WI38 (cell line): ENCODE results near the gene RIMBP3C.
"Not testable (repeated sequence)": the region's sequence is repeated elsewhere in the genome, so short reads cannot be mapped to it uniquely, and the experiment has no call there.

ENCODE experiments used
- H3K4me3 ChIP-seq: 2 replicates; pipeline ENCODE4 v1.5.1; 2011; ENCODE audit warnings: low read depth, mild to moderate bottlenecking, control low read depth, low read length
- TF ChIP-seq, protein P1 (sequence below): IDR thresholded peaks from 2 replicates; pipeline ENCODE4 v1.5.1; 2012; ENCODE audit warnings: low read depth, mild to moderate bottlenecking, control low read depth, low read length

Gene RIMBP3C

DNA sequence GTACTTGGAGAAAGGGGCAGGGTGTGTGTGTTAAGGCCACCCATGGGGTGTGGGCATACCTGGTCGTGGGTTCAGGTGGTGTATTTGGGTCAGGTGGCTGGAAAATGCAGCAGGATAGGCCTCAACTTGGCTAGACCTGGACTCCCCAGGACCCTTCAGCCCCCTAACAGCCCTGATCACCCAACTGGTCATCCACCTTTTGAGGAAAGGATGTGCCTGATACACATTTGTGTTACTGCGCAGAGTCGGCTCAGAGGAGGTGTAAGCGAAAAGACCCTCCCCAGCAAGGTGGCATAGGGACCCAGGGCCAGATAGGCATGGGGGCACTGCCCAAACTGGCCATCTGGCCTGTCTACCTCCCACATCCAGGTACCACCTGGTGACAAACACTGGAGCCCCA lies at the start of gene RIMBP3C:
Gene RIMBP3C, minus strand, starts transcription at position 101 of the 400 bp plus-strand sequence. CDS start 485 bp downstream, outside the sequence.
- not testable (repeated sequence) for H3K4me3 ChIP-seq

- TF ChIP-seq, protein P1, sequence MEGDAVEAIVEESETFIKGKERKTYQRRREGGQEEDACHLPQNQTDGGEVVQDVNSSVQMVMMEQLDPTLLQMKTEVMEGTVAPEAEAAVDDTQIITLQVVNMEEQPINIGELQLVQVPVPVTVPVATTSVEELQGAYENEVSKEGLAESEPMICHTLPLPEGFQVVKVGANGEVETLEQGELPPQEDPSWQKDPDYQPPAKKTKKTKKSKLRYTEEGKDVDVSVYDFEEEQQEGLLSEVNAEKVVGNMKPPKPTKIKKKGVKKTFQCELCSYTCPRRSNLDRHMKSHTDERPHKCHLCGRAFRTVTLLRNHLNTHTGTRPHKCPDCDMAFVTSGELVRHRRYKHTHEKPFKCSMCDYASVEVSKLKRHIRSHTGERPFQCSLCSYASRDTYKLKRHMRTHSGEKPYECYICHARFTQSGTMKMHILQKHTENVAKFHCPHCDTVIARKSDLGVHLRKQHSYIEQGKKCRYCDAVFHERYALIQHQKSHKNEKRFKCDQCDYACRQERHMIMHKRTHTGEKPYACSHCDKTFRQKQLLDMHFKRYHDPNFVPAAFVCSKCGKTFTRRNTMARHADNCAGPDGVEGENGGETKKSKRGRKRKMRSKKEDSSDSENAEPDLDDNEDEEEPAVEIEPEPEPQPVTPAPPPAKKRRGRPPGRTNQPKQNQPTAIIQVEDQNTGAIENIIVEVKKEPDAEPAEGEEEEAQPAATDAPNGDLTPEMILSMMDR, result no peak
- no peak overlapping the region for H3K4me3 ChIP-seq
Measured at GRCh38 chr22:21599053-21599893, 48.0 kb upstream of the RIMBP3C start.

DNA sequence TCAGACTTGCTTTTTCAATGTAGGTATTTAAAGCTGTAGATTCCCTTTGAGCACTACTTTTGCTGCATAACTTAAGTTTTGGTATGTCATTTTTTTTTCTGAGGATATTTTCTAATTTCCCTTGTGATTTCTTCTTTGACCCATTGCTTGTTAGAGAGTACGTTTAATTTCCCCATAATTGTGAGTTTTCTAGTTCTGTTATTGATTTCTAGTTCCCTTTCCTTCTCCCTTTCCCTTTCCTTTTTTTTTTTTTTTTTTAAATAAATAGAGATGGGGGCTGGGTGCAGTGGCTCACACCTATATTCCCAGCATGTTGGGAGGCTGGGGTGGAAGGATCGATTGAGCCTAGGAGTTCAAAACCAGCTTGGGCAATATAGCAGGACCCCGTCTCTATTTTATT lies 47.0 kb upstream of the RIMBP3C start:
- TF ChIP-seq, protein P1, result no peak
- no peak overlapping the region for H3K4me3 ChIP-seq

DNA sequence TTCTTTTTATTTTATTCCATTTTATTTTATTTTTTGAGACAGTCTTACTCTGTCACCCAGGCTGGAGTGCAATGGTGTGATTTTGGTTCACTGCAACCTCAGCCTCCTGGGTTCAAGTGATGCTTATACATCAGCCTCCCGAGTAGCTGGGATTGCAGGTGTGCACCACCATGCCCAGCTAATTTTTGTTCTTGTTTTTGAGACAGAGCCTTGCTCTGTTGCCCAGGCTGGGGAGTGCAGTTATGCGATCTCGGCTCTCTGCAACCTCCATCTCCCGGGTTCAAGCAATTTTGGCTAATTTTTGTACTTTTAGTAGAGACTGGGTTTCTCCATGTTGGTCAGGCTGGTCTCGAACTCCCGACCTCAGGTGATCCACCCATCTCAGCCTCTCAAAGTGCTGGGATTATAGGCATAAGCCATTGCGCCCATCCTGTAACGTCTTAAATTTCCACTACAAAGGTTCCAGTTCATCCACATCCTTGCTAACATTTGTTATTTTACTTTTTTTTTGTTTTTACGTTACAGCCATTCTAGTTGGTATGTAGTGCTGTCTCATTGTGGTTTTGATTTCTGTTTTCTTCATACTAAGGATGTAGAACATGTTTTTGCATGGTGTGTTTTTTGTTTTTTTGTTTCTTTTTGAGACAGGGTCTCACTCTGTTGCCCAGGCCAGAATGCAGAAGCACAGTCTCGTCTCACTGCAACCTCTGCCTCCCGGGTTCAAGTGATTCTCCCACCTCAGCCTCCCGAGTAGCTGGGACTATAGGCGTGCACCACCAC lies 45.3 kb upstream of the RIMBP3C start:
- H3K4me3 ChIP-seq, result not testable (repeated sequence)

- H3K4me3 ChIP-seq, result no peak overlapping the region
- TF ChIP-seq, protein P1, result no peak
Measured at GRCh38 chr22:21594865-21595452, 43.7 kb upstream of the RIMBP3C start.

- no peak overlapping the region for H3K4me3 ChIP-seq
- TF ChIP-seq, protein P1, result 0 out of 2 replicates have a peak, but pooled peaks have one; percentile 30
Measured at GRCh38 chr22:21593406-21594232, 42.4 kb upstream of the RIMBP3C start.

GRCh38 chr22:21592422-21592821 lies 41.2 kb upstream of the RIMBP3C start:
- H3K4me3 ChIP-seq, result no peak overlapping the region
- TF ChIP-seq, protein P1, result no peak
